Thyroid gland (tissue), 4 donors: ENCODE data around the gene MYLK4. TPM values are rescaled to one million over a fixed set of nuclear protein-coding genes. Genes with fewer than 3 reads are reported as not detected.

Experiments used
- DNase-seq, 2 donors: peaks; one replicate each; pipeline ENCODE4 v3.0.0-alpha.2; 2019
- H3K27ac ChIP-seq, 3 donors: fragments of 200-600 bp; sonication (generic); 1 replicate in 2 of 3; 2 replicates in 1 of 3; pipeline ENCODE4 v1.5.1; 2016 to 2019; ENCODE audit warnings: mild to moderate bottlenecking in 1 of 3, moderate library complexity in 1 of 3
- H3K27me3 ChIP-seq: fragments of 200-600 bp; sonication (generic); one replicate; pipeline ENCODE4 v1.5.1; 2019
- H3K36me3 ChIP-seq, 2 donors: fragments of 200-600 bp; sonication (generic); one replicate each; pipeline ENCODE4 v1.5.1; 2016 to 2019
- H3K4me1 ChIP-seq, 2 donors: fragments of 200-600 bp; sonication (generic); one replicate each; pipeline ENCODE4 v1.5.1; 2017 to 2019
- H3K4me3 ChIP-seq, 3 donors: fragments of 200-600 bp; sonication (generic); replicated peaks in 1 of 3; 1 replicate in 2 of 3; 2 replicates in 1 of 3; pipeline ENCODE4 v1.5.1; 2016; ENCODE audit warnings: mild to moderate bottlenecking in 1 of 3
- H3K9me3 ChIP-seq: fragments of 200-600 bp; sonication (generic); one replicate; pipeline ENCODE4 v1.5.1; 2017
- CTCF ChIP-seq, 6 experiments: fragments of 200-600 bp in 3 of 6; fragments of 450-650 bp in 3 of 6; sonication (generic) in 3 of 6; IDR thresholded peaks; one replicate each; pipeline ENCODE4 v1.5.1; 2016 to 2019; ENCODE audit warnings: antibody characterized with exemption in 6 of 6, mild to moderate bottlenecking in 2 of 6, inconsistent platforms in 1 of 6, moderate library complexity in 1 of 6
- POLR2A ChIP-seq, 2 donors: fragments of 450-650 bp; IDR thresholded peaks; one replicate each; pipeline ENCODE4 v1.6.1; 2017; ENCODE audit warnings: antibody characterized with exemption in 2 of 2, mild to moderate bottlenecking in 2 of 2, moderate library complexity in 1 of 2
- WGBS, 2 donors: methylation state at CpG; one replicate each; pipeline ENCODE4 v1.1.5; 2017; 5-methylcytosine and 5-hydroxymethylcytosine counted together
- intact Hi-C: fragments of 100-400 bp; cut with DNase I; formaldehyde crosslinking; loops from one replicate; pipeline ENCODE4 v1.15.1; 2023
- total RNA-seq, 4 donors: library from RNA; depleted of rRNA; stranded (reverse); fragments of >200 nt; gene quantifications; one replicate each; pipeline ENCODE4 v1.2.3, GENCODE V29; 2016

The MYLK4 gene
- total RNA-seq, 4 donors from 2014 or later: 0.94 to 1.8 (median 1.1) TPM

GRCh38 chr6:2677080-2677593 is 73.6 kb downstream of the MYLK4 start:
- H3K27ac ChIP-seq: no peak overlapping the region
- H3K36me3 ChIP-seq: no peaks in the 10 kb centered on the region
- intact Hi-C loops: no loop called here
- H3K27me3 ChIP-seq: no peaks in the 10 kb centered on the region
- H3K4me3 ChIP-seq: no peak overlapping the region
- DNase-seq: no peak
- WGBS, 2 donors: 96% methylated on average over 4 of the region's 4 CpGs
- H3K9me3 ChIP-seq: no peaks in the 10 kb centered on the region
- TF ChIP-seq POLR2A (IDR thresholded peaks at IDR 0.05) (no peak), CTCF (IDR thresholded peaks at IDR 0.05) (no peak)
- H3K4me1 ChIP-seq: no peaks in the 10 kb centered on the region

- no peak overlapping the region for H3K4me3 ChIP-seq
- no peaks in the 10 kb centered on the region for H3K27me3 ChIP-seq
- no peaks in the 10 kb centered on the region for H3K36me3 ChIP-seq
- H3K9me3 ChIP-seq: no peaks in the 10 kb centered on the region
- H3K4me1 ChIP-seq: no peaks in the 10 kb centered on the region
- TF ChIP-seq CTCF (IDR thresholded peaks at IDR 0.05): no peak
- no peak for TF ChIP-seq POLR2A (IDR thresholded peaks at IDR 0.05)
- no peak for DNase-seq
- no peak overlapping the region for H3K27ac ChIP-seq
- intact Hi-C loops: no loop called here
- WGBS, 2 donors: 88 to 95% methylated on average over 2 of the region's 2 CpGs
Measured at GRCh38 chr6:2676048-2676447, 74.7 kb downstream of the MYLK4 start.

- Histone ChIP-seq H3K9me3 (no peaks in the 10 kb centered on the region), H3K27me3 (no peaks in the 10 kb centered on the region), H3K36me3 (no peaks in the 10 kb centered on the region), H3K4me1 (no peaks in the 10 kb centered on the region), H3K27ac (no peak overlapping the region), H3K4me3 (no peak overlapping the region)
- intact Hi-C loops: no loop called here
- TF ChIP-seq CTCF (IDR thresholded peaks at IDR 0.05) (no peak), POLR2A (IDR thresholded peaks at IDR 0.05) (no peak)
- WGBS, 2 donors: 86 to 93% methylated on average over 6 of the region's 6 CpGs
- no peak for DNase-seq
Measured at GRCh38 chr6:2674857-2675256, 75.9 kb downstream of the MYLK4 start.

GRCh38 chr6:2669067-2669700 is 81.5 kb downstream of the MYLK4 start:
- Histone ChIP-seq H3K4me3 (no peak overlapping the region), H3K4me1 (no peaks in the 10 kb centered on the region), H3K36me3 (no peaks in the 10 kb centered on the region), H3K27me3 (no peaks in the 10 kb centered on the region), H3K27ac (no peak overlapping the region), H3K9me3 (no peaks in the 10 kb centered on the region)
- 90 to 93% methylated on average over 12 of the region's 12 CpGs for WGBS, 2 donors
- TF ChIP-seq CTCF (IDR thresholded peaks at IDR 0.05): no peak
- no peak for TF ChIP-seq POLR2A (IDR thresholded peaks at IDR 0.05)
- DNase-seq: no peak
- intact Hi-C loops: no loop called here

GRCh38 chr6:2667617-2668016 is 83.1 kb downstream of the MYLK4 start:
- no peak for TF ChIP-seq CTCF (IDR thresholded peaks at IDR 0.05)
- no peak for TF ChIP-seq POLR2A (IDR thresholded peaks at IDR 0.05)
- 84 to 85% methylated on average over 7 of the region's 7 CpGs for WGBS, 2 donors
- H3K27me3 ChIP-seq: no peaks in the 10 kb centered on the region
- H3K27ac ChIP-seq: no peak overlapping the region
- intact Hi-C loops: no loop called here
- no peak overlapping the region for H3K4me3 ChIP-seq
- no peaks in the 10 kb centered on the region for H3K9me3 ChIP-seq
- DNase-seq: no peak
- no peaks in the 10 kb centered on the region for H3K36me3 ChIP-seq
- no peaks in the 10 kb centered on the region for H3K4me1 ChIP-seq
